Mesendoderm (in vitro differentiated cells): ENCODE data around the gene GLIS1.

Source experiments
- DNase-seq: peaks from one replicate; pipeline ENCODE4 v3.0.0; 2013
- H2AK5ac ChIP-seq: 2 replicates; pipeline ENCODE4 v1.6.1; 2013; ENCODE audit warnings: low read length, inconsistent platforms
- H2BK120ac ChIP-seq: 2 replicates; pipeline ENCODE4 v1.6.1; 2013; ENCODE audit warnings: low read depth, mild to moderate bottlenecking, low read length, moderate library complexity, mixed read lengths
- H2BK15ac ChIP-seq: replicated peaks from 2 replicates; pipeline ENCODE4 v1.6.1; 2013; ENCODE audit warnings: low read depth, mild to moderate bottlenecking, moderate library complexity
- H2BK5ac ChIP-seq: 2 replicates; pipeline ENCODE4 v1.6.1; 2013; ENCODE audit warnings: low read length, inconsistent platforms
- H3K18ac ChIP-seq: 2 replicates; pipeline ENCODE4 v1.6.1; 2013; ENCODE audit warnings: mild to moderate bottlenecking, low read length, mixed read lengths
- H3K23ac ChIP-seq: one replicate; pipeline ENCODE4 v1.6.1; 2013; ENCODE audit warnings: low read length
- H3K27ac ChIP-seq: 2 replicates; pipeline ENCODE4 v1.5.1; 2013; ENCODE audit warnings: low read depth, mild to moderate bottlenecking, inconsistent platforms, low read length, moderate library complexity
- H3K27me3 ChIP-seq: 2 replicates; pipeline ENCODE4 v1.6.1; 2013; ENCODE audit warnings: low read length, control low read depth, mild to moderate bottlenecking, inconsistent platforms; ENCODE audit not compliant: insufficient read depth, poor library complexity
- H3K36me3 ChIP-seq: 2 replicates; pipeline ENCODE4 v1.6.1; 2013; ENCODE audit warnings: low read length, inconsistent platforms; ENCODE audit not compliant: control insufficient read depth, insufficient read depth
- H3K4ac ChIP-seq: one replicate; pipeline ENCODE4 v1.6.1; 2013; ENCODE audit warnings: low read depth, mild to moderate bottlenecking, low read length, moderate library complexity
- H3K4me1 ChIP-seq: 2 replicates; pipeline ENCODE4 v1.6.1; 2013; ENCODE audit warnings: low read depth, low read length, inconsistent platforms; ENCODE audit not compliant: control insufficient read depth
- H3K4me2 ChIP-seq: 2 replicates; pipeline ENCODE4 v1.6.1; 2013; ENCODE audit warnings: low read length
- H3K4me3 ChIP-seq: 2 replicates; pipeline ENCODE4 v1.5.1; 2013; ENCODE audit warnings: mild to moderate bottlenecking, low read length
- H3K56ac ChIP-seq: one replicate; pipeline ENCODE4 v1.6.1; 2013; ENCODE audit warnings: low read length
- H3K79me1 ChIP-seq: 2 replicates; pipeline ENCODE4 v1.6.1; 2013; ENCODE audit warnings: low read length, inconsistent platforms
- H3K79me2 ChIP-seq: 2 replicates; pipeline ENCODE4 v1.6.1; 2013; ENCODE audit warnings: mild to moderate bottlenecking, low read length; ENCODE audit not compliant: control insufficient read depth, insufficient read depth
- H3K9ac ChIP-seq: 2 replicates; pipeline ENCODE4 v1.6.1; 2013; ENCODE audit warnings: low read length, inconsistent platforms
- H4K5ac ChIP-seq: one replicate; pipeline ENCODE4 v1.6.1; 2013; ENCODE audit warnings: low read length
- H4K8ac ChIP-seq: one replicate; pipeline ENCODE4 v1.6.1; 2013; ENCODE audit warnings: low read depth, mild to moderate bottlenecking, control low read depth, low read length, moderate library complexity
- WGBS: extraction: QIAGEN DNeasy Blood & Tissue Kit; methylation state at CpG from one replicate; pipeline ENCODE4 v1.1.7; 2013; ENCODE audit warnings: low lambda C conversion rate, missing lambda C conversion rate; ENCODE audit not compliant: insufficient coverage; ENCODE audit errors: extremely low coverage; 5-methylcytosine and 5-hydroxymethylcytosine counted together

GLIS1 gene

GRCh38 chr1:53572065-53572814 lies 166.7 kb downstream of the GLIS1 start:
- H3K36me3 ChIP-seq: no peaks in the 10 kb centered on the region
- WGBS: no CpG with 5 or more reads among the region's 4 CpGs
- H3K27me3 ChIP-seq: no peaks in the 10 kb centered on the region
- no peak overlapping the region for H2BK15ac ChIP-seq
- H3K4me3 ChIP-seq: no peak overlapping the region
- no peak overlapping the region for H3K27ac ChIP-seq
- no peaks in the 10 kb centered on the region for H3K4me1 ChIP-seq
- DNase-seq: peak; percentile 64
- H3K4me2 ChIP-seq: no peak overlapping the region
- H3K4ac ChIP-seq: no peak overlapping the region
- H3K79me1 ChIP-seq: no peaks in the 10 kb centered on the region
- no peak overlapping the region for H3K23ac ChIP-seq
- no peak overlapping the region for H3K18ac ChIP-seq
- H2BK120ac ChIP-seq: no peak overlapping the region
- no peak overlapping the region for H3K9ac ChIP-seq
- no peaks in the 10 kb centered on the region for H3K79me2 ChIP-seq
- no peak overlapping the region for H4K8ac ChIP-seq
- no peak overlapping the region for H4K5ac ChIP-seq
- H2AK5ac ChIP-seq: no peak overlapping the region
- no peak overlapping the region for H3K56ac ChIP-seq
- no peak overlapping the region for H2BK5ac ChIP-seq

- no peak overlapping the region for H3K27ac ChIP-seq
- no peaks in the 10 kb centered on the region for H3K4me1 ChIP-seq
- WGBS: no CpG with 5 or more reads among the region's 2 CpGs
- no peak overlapping the region for H3K4me2 ChIP-seq
- no peak overlapping the region for H3K18ac ChIP-seq
- no peak overlapping the region for H3K23ac ChIP-seq
- no peaks in the 10 kb centered on the region for H3K36me3 ChIP-seq
- H3K79me1 ChIP-seq: no peaks in the 10 kb centered on the region
- H3K9ac ChIP-seq: no peak overlapping the region
- no peak overlapping the region for H3K4me3 ChIP-seq
- H2BK5ac ChIP-seq: no peak overlapping the region
- H2BK120ac ChIP-seq: no peak overlapping the region
- H4K8ac ChIP-seq: no peak overlapping the region
- H2AK5ac ChIP-seq: no peak overlapping the region
- H3K56ac ChIP-seq: no peak overlapping the region
- H3K27me3 ChIP-seq: no peaks in the 10 kb centered on the region
- no peak overlapping the region for H2BK15ac ChIP-seq
- H3K79me2 ChIP-seq: no peaks in the 10 kb centered on the region
- no peak overlapping the region for H3K4ac ChIP-seq
- H4K5ac ChIP-seq: no peak overlapping the region
- peak; percentile 27 for DNase-seq
These were observed 170.4 kb downstream of the GLIS1 start for GRCh38 chr1:53568540-53568939.

GRCh38 chr1:53567851-53568250 lies 171.1 kb downstream of the GLIS1 start:
- Histone ChIP-seq H3K18ac (no peak overlapping the region), H4K8ac (no peak overlapping the region), H2BK15ac (no peak overlapping the region), H3K9ac (no peak overlapping the region), H2BK5ac (no peak overlapping the region), H3K4me2 (no peak overlapping the region), H3K4me1 (no peaks in the 10 kb centered on the region), H3K4ac (no peak overlapping the region), H4K5ac (no peak overlapping the region), H3K4me3 (no peak overlapping the region), H3K79me2 (no peaks in the 10 kb centered on the region), H3K79me1 (no peaks in the 10 kb centered on the region), H3K27ac (no peak overlapping the region), H2BK120ac (no peak overlapping the region), H3K23ac (no peak overlapping the region), H2AK5ac (no peak overlapping the region), H3K27me3 (no peaks in the 10 kb centered on the region), H3K36me3 (no peaks in the 10 kb centered on the region), H3K56ac (no peak overlapping the region)
- no CpG with 5 or more reads among the region's 3 CpGs for WGBS
- DNase-seq: no peak

GRCh38 chr1:53567450-53567849 lies 171.5 kb downstream of the GLIS1 start:
- no CpG with 5 or more reads among the region's 3 CpGs for WGBS
- Histone ChIP-seq H3K4me3 (no peak overlapping the region), H3K79me1 (no peaks in the 10 kb centered on the region), H4K5ac (no peak overlapping the region), H3K56ac (no peak overlapping the region), H3K23ac (no peak overlapping the region), H3K79me2 (no peaks in the 10 kb centered on the region), H2BK5ac (no peak overlapping the region), H3K4me2 (no peak overlapping the region), H3K18ac (no peak overlapping the region), H3K4ac (no peak overlapping the region), H3K27me3 (no peaks in the 10 kb centered on the region), H2BK120ac (no peak overlapping the region), H2AK5ac (no peak overlapping the region), H3K36me3 (no peaks in the 10 kb centered on the region), H3K9ac (no peak overlapping the region), H3K27ac (no peak overlapping the region), H4K8ac (no peak overlapping the region), H2BK15ac (no peak overlapping the region), H3K4me1 (no peaks in the 10 kb centered on the region)
- no peak for DNase-seq

- no peak overlapping the region for H2AK5ac ChIP-seq
- no peak overlapping the region for H2BK5ac ChIP-seq
- H2BK15ac ChIP-seq: no peak overlapping the region
- H3K27ac ChIP-seq: no peak overlapping the region
- no CpG with 5 or more reads among the region's 4 CpGs for WGBS
- H2BK120ac ChIP-seq: no peak overlapping the region
- H3K79me2 ChIP-seq: no peaks in the 10 kb centered on the region
- H3K23ac ChIP-seq: no peak overlapping the region
- H4K8ac ChIP-seq: no peak overlapping the region
- no peak overlapping the region for H3K4ac ChIP-seq
- DNase-seq: no peak
- no peaks in the 10 kb centered on the region for H3K4me1 ChIP-seq
- no peak overlapping the region for H3K4me3 ChIP-seq
- H4K5ac ChIP-seq: no peak overlapping the region
- H3K79me1 ChIP-seq: no peaks in the 10 kb centered on the region
- no peak overlapping the region for H3K56ac ChIP-seq
- no peaks in the 10 kb centered on the region for H3K36me3 ChIP-seq
- no peak overlapping the region for H3K9ac ChIP-seq
- no peak overlapping the region for H3K18ac ChIP-seq
- H3K4me2 ChIP-seq: no peak overlapping the region
- H3K27me3 ChIP-seq: no peaks in the 10 kb centered on the region
These were observed 175.4 kb downstream of the GLIS1 start for GRCh38 chr1:53563611-53564010.

- Histone ChIP-seq H3K23ac (no peak overlapping the region), H3K9ac (no peak overlapping the region), H3K27ac (no peak overlapping the region), H3K4me1 (no peaks in the 10 kb centered on the region), H3K79me2 (no peaks in the 10 kb centered on the region), H3K4me2 (no peak overlapping the region), H3K27me3 (no peaks in the 10 kb centered on the region), H3K79me1 (no peaks in the 10 kb centered on the region), H2BK15ac (no peak overlapping the region), H3K18ac (no peak overlapping the region), H2AK5ac (no peak overlapping the region), H2BK120ac (no peak overlapping the region), H3K4me3 (no peak overlapping the region), H3K56ac (no peak overlapping the region), H3K36me3 (no peaks in the 10 kb centered on the region), H4K5ac (no peak overlapping the region), H4K8ac (no peak overlapping the region), H3K4ac (no peak overlapping the region), H2BK5ac (no peak overlapping the region)
- no CpG with 5 or more reads among the region's 3 CpGs for WGBS
- DNase-seq: no peak
These were observed 176.0 kb downstream of the GLIS1 start for GRCh38 chr1:53562981-53563379.
